OCI-LY7 (cell line): ENCODE results near the gene USP24.
A peak's percentile ranks its signal among the peaks of the same experiment; 100 is the strongest.

Experiments used
- CTCF ChIP-seq: fragments of 200-600 bp; sonication (generic); conservative IDR thresholded peaks from 2 replicates; pipeline ENCODE4 v1.5.1; 2014; ENCODE audit warnings: mild to moderate bottlenecking, antibody characterized with exemption, low read length, moderate library complexity, mixed read lengths
- EZH2phosphoT487 ChIP-seq: fragments of 200-600 bp; sonication (generic); IDR thresholded peaks from 2 replicates; pipeline ENCODE4 v1.6.1; 2018; ENCODE audit warnings: low read depth, borderline replicate concordance, mild to moderate bottlenecking, mixed run types, antibody characterized with exemption, low read length, moderate library complexity, mixed read lengths

DNA sequence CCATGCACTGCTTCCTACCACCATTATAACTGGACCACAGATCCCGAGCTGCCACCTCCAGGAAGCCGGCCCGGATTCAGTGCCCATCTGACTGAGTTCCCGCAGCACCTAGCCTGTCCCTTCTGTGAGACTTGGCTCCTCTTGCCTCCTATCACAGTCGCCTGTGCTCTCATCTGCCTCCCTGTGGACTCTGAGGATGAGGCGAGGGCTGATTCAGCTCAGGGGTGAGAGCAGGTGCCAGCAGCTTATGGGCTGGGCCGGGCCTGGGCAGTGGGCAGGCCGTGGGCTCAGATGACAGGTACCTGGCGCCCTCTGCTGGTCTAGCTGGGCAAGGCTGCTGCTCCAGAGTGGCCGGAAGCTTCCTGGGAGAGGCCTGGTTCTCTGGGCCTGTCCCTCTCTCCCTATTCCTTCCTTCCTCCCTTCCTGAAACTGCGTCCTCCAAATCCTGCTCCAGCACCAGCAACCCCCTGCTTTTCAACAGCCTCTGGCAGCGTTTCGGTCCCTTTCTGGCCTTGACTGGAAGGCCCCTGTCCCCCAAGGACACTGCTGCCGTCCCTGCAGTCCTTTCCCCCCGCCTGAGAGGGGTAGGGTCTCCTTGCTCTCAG lies 193.1 kb downstream of the USP24 start:
- peak; percentile 85 for TF ChIP-seq CTCF
- TF ChIP-seq EZH2phosphoT487 = no peak
